Smooth muscle cell (in vitro differentiated cells): ENCODE measurements around the gene SORL1. TPM values are rescaled to one million over a fixed set of nuclear protein-coding genes. Genes with fewer than 3 reads are reported as not detected.

Experiments used
- DNase-seq: peaks from one replicate; lab custom pipeline; 2025; ENCODE audit not compliant: unreplicated experiment; lab: John Stamatoyannopoulos, UW
- H2AFZ ChIP-seq: fragments of 200-600 bp; sonication (generic); 2 replicates; pipeline ENCODE4 v1.6.0; 2016; ENCODE audit warnings: antibody characterized with exemption, low read depth, mild to moderate bottlenecking
- H3F3A ChIP-seq: fragments of 200-600 bp; sonication (generic); 2 replicates; pipeline ENCODE4 v1.6.0; 2017; ENCODE audit warnings: antibody characterized with exemption, low read depth
- H3K27ac ChIP-seq: fragments of 200-600 bp; sonication (generic); 2 replicates; pipeline ENCODE4 v1.5.1; 2016; ENCODE audit warnings: low read depth, mild to moderate bottlenecking
- H3K27me3 ChIP-seq: fragments of 200-600 bp; sonication (generic); 2 replicates; pipeline ENCODE4 v1.6.1; 2016; ENCODE audit warnings: low read depth, mild to moderate bottlenecking
- H3K36me3 ChIP-seq: fragments of 200-600 bp; sonication (generic); 2 replicates; pipeline ENCODE4 v1.5.1; 2016; ENCODE audit warnings: low read depth
- H3K4me1 ChIP-seq: fragments of 200-600 bp; sonication (generic); 2 replicates; pipeline ENCODE4 v1.5.1; 2016; ENCODE audit warnings: low read depth
- H3K4me2 ChIP-seq: fragments of 200-600 bp; sonication (generic); 2 replicates; pipeline ENCODE4 v1.6.0; 2016; ENCODE audit warnings: mild to moderate bottlenecking
- H3K4me3 ChIP-seq: fragments of 200-600 bp; sonication (generic); 2 replicates; pipeline ENCODE4 v1.5.1; 2016; ENCODE audit warnings: mild to moderate bottlenecking
- H3K79me2 ChIP-seq: fragments of 200-600 bp; sonication (generic); 2 replicates; pipeline ENCODE4 v1.6.0; 2016; ENCODE audit warnings: low read depth, mild to moderate bottlenecking
- H3K9ac ChIP-seq: fragments of 200-600 bp; sonication (generic); 2 replicates; pipeline ENCODE4 v1.6.0; 2016; ENCODE audit warnings: low read depth
- H3K9me3 ChIP-seq: fragments of 200-600 bp; sonication (generic); replicated peaks from 2 replicates; pipeline ENCODE4 v1.5.1; 2016; ENCODE audit warnings: low read depth
- H4K20me1 ChIP-seq: fragments of 200-600 bp; sonication (generic); 2 replicates; pipeline ENCODE4 v1.6.0; 2016; ENCODE audit warnings: low read depth
- CTCF ChIP-seq: fragments of 200-600 bp; sonication (generic); IDR thresholded peaks from 2 replicates; pipeline ENCODE4 v1.5.1; 2017; ENCODE audit warnings: borderline replicate concordance, mild to moderate bottlenecking, antibody characterized with exemption; ENCODE audit not compliant: insufficient read depth, poor library complexity, severe bottlenecking
- WGBS: methylation state at CpG from one replicate; pipeline ENCODE4 v1.1.7; 2016; ENCODE audit warnings: low lambda C conversion rate; 5-methylcytosine and 5-hydroxymethylcytosine counted together
- polyA plus RNA-seq: library from polyadenylated mRNA; unstranded; fragments of >200 nt; fragmentation: Nextera tagmentation; extraction: Ambion mirVana; gene quantifications from 2 replicates; pipeline ENCODE4 v1.2.1, GENCODE V29; 2016
- total RNA-seq: library from RNA; depleted of rRNA; stranded (reverse); fragments of >200 nt; gene quantifications from 2 replicates; pipeline ENCODE4 v1.2.3, GENCODE V29; 2014

The SORL1 gene
- total and polyA plus RNA-seq, 2 experiments from 2014 or later: 1.2 to 5.8 TPM

- Histone ChIP-seq H3K79me2 (no peaks in the 10 kb centered on the region), H3K4me1 (no peaks in the 10 kb centered on the region), H3K9me3 (no peaks in the 10 kb centered on the region), H3K9ac (no peak overlapping the region), H3K4me2 (no peak overlapping the region), H2AFZ (no peak overlapping the region), H3K27me3 (no peaks in the 10 kb centered on the region), H3K36me3 (no peaks in the 10 kb centered on the region), H3F3A (no peaks in the 10 kb centered on the region), H3K4me3 (no peak overlapping the region), H4K20me1 (no peaks in the 10 kb centered on the region), H3K27ac (no peak overlapping the region)
- WGBS: 100% methylated on average over 1 of the region's 1 CpG
- DNase-seq: no peak
- TF ChIP-seq CTCF: no peak
These were observed 85.9 kb downstream of the SORL1 start for GRCh38 chr11:121538054-121538453.

GRCh38 chr11:121539000-121539399, 86.9 kb downstream of the SORL1 start:
- WGBS: 77% methylated on average over 5 of the region's 5 CpGs
- H2AFZ ChIP-seq: no peak overlapping the region

GRCh38 chr11:121540627-121541026, 88.5 kb downstream of the SORL1 start:
- Histone ChIP-seq H3K4me1 (no peaks in the 10 kb centered on the region), H3K79me2 (no peaks in the 10 kb centered on the region), H3K4me2 (no peak overlapping the region), H4K20me1 (no peaks in the 10 kb centered on the region), H3F3A (no peaks in the 10 kb centered on the region), H3K4me3 (no peak overlapping the region), H3K27ac (no peak overlapping the region), H3K9me3 (no peaks in the 10 kb centered on the region), H2AFZ (no peak overlapping the region), H3K9ac (no peak overlapping the region), H3K27me3 (no peaks in the 10 kb centered on the region), H3K36me3 (no peaks in the 10 kb centered on the region)
- no peak for TF ChIP-seq CTCF
- WGBS: 59% methylated on average over 3 of the region's 3 CpGs
- DNase-seq: no peak

More at GRCh38 chr11:121539000-121539399, 86.9 kb downstream of the SORL1 start:
- H3K27ac ChIP-seq: no peak overlapping the region
- no peak for DNase-seq
- H3K4me3 ChIP-seq: no peak overlapping the region
- no peaks in the 10 kb centered on the region for H4K20me1 ChIP-seq
- no peak for TF ChIP-seq CTCF
- H3K9ac ChIP-seq: no peak overlapping the region
- H3K27me3 ChIP-seq: no peaks in the 10 kb centered on the region
- no peaks in the 10 kb centered on the region for H3K9me3 ChIP-seq
- H3K4me2 ChIP-seq: no peak overlapping the region
- H3K36me3 ChIP-seq: no peaks in the 10 kb centered on the region
- H3K79me2 ChIP-seq: no peaks in the 10 kb centered on the region
- H3F3A ChIP-seq: no peaks in the 10 kb centered on the region
- no peaks in the 10 kb centered on the region for H3K4me1 ChIP-seq

GRCh38 chr11:121543836-121544380, 91.8 kb downstream of the SORL1 start:
- H3K9me3 ChIP-seq: no peaks in the 10 kb centered on the region
- no peak overlapping the region for H3K4me2 ChIP-seq
- H4K20me1 ChIP-seq: no peaks in the 10 kb centered on the region
- H3K9ac ChIP-seq: no peak overlapping the region
- TF ChIP-seq CTCF: no peak
- no peaks in the 10 kb centered on the region for H3K79me2 ChIP-seq
- no peaks in the 10 kb centered on the region for H3K36me3 ChIP-seq
- H3K27ac ChIP-seq: no peak overlapping the region
- no peak overlapping the region for H3K4me3 ChIP-seq
- no peaks in the 10 kb centered on the region for H3K27me3 ChIP-seq
- H3F3A ChIP-seq: no peaks in the 10 kb centered on the region
- H3K4me1 ChIP-seq: no peaks in the 10 kb centered on the region
- no peak for DNase-seq
- no peak overlapping the region for H2AFZ ChIP-seq
- WGBS: 93% methylated on average over 6 of the region's 6 CpGs
